ENCODE results near the gene LARP1. TPM values are rescaled to one million over a fixed set of nuclear protein-coding genes. Genes with fewer than 3 reads are reported as not detected.

LARP1 gene
- total and polyA plus RNA-seq, 4 donors: 26.0 to 74.1 (median 32.6) TPM

- no peaks in the 10 kb centered on the region for H3K27me3 ChIP-seq (ENCODE audit: control insufficient read depth in 4 of 4, insufficient read depth in 4 of 4, low read length in 3 of 4)
- H3K9ac ChIP-seq (ENCODE audit: low read depth in 1 of 2, low read length in 2 of 2): no peak overlapping the region
- no peaks in the 10 kb centered on the region for H3K36me3 ChIP-seq (ENCODE audit: control insufficient read depth in 4 of 4, insufficient read depth in 3 of 4, low read depth in 1 of 4, low read length in 3 of 4)
- peaks cover 0 to 14% (median 4%) of the 10 kb centered on the region in 4 donors for H3K4me1 ChIP-seq (ENCODE audit: control insufficient read depth in 4 of 4, insufficient read depth in 4 of 4, low read length in 3 of 4)
- DNase-seq (ENCODE audit: low spot score): no peak
- H3K9me3 ChIP-seq (ENCODE audit: control insufficient read depth in 4 of 4, low read length in 3 of 4): no peaks in the 10 kb centered on the region
- no peak overlapping the region for H3K4me3 ChIP-seq (ENCODE audit: low read depth in 1 of 3, low read length in 3 of 3)
- H3K27ac ChIP-seq (ENCODE audit: low read depth in 1 of 2, low read length in 2 of 2): no peak overlapping the region
- WGBS: 74% methylated on average over 5 of the region's 5 CpGs
- no peak for TF ChIP-seq EGR1 (IDR thresholded peaks at IDR 0.05; ENCODE audit: low read depth in 2 of 2)
- no peak for TF ChIP-seq HNF4A (conservative IDR thresholded peaks at IDR 0.05)
- no peak for TF ChIP-seq TAF1 (conservative IDR thresholded peaks at IDR 0.05)
- no peak for TF ChIP-seq NR2F2 (IDR thresholded peaks at IDR 0.05)
- no peak for TF ChIP-seq ATF3 (IDR thresholded peaks at IDR 0.05)
- no peak for TF ChIP-seq REST (IDR thresholded peaks at IDR 0.05)
- TF ChIP-seq JUND (IDR thresholded peaks at IDR 0.05): no peak
- no peak for TF ChIP-seq CTCF (IDR thresholded peaks at IDR 0.05; ENCODE audit: low read depth, low read length, missing input control)
- TF ChIP-seq ZBTB33 (IDR thresholded peaks at IDR 0.05): no peak
- TF ChIP-seq FOXA1 (IDR thresholded peaks at IDR 0.05): no peak
- no peak for TF ChIP-seq GABPA (IDR thresholded peaks at IDR 0.05 in 1 of 2, conservative IDR thresholded peaks at IDR 0.05 in 1 of 2)
- no peak for TF ChIP-seq FOXA2 (IDR thresholded peaks at IDR 0.05)
- no peak for TF ChIP-seq RXRA (IDR thresholded peaks at IDR 0.05)
Observed at GRCh38 chr5:154844809-154845208, 89.6 kb downstream of the LARP1 start.

- Histone ChIP-seq H3K9me3 (ENCODE audit: control insufficient read depth in 4 of 4, low read length in 3 of 4) (no peaks in the 10 kb centered on the region), H3K36me3 (ENCODE audit: control insufficient read depth in 4 of 4, insufficient read depth in 3 of 4, low read depth in 1 of 4, low read length in 3 of 4) (no peaks in the 10 kb centered on the region), H3K27ac (ENCODE audit: low read depth in 1 of 2, low read length in 2 of 2) (peak overlapping the region in 1 of 2 donors; percentile 81), H3K4me1 (ENCODE audit: control insufficient read depth in 4 of 4, insufficient read depth in 4 of 4, low read length in 3 of 4) (peaks cover 0 to 17% (median 13%) of the 10 kb centered on the region in 4 donors), H3K4me3 (ENCODE audit: low read depth in 1 of 3, low read length in 3 of 3) (no peak overlapping the region), H3K27me3 (ENCODE audit: control insufficient read depth in 4 of 4, insufficient read depth in 4 of 4, low read length in 3 of 4) (no peaks in the 10 kb centered on the region), H3K9ac (ENCODE audit: low read depth in 1 of 2, low read length in 2 of 2) (peak overlapping the region in 1 of 2 donors; percentile 89)
- WGBS: 65% methylated on average over 6 of the region's 6 CpGs
- TF ChIP-seq FOXA2 (IDR thresholded peaks at IDR 0.05) (no peak), REST (IDR thresholded peaks at IDR 0.05) (no peak), YY1 (IDR thresholded peaks at IDR 0.05) (no peak), MAX (IDR thresholded peaks at IDR 0.05) (no peak)
- DNase-seq (ENCODE audit: low spot score): no peak
Observed at GRCh38 chr5:154849264-154849785, 94.1 kb downstream of the LARP1 start.

Data from liver (tissue), 9 donors.